Activated T-cell treated with anti-CD3 and anti-CD28 coated beads, Interleukin-2, amount 50 U/mL, for 48 hours (primary cell): ENCODE results near the gene PKP1.
A peak's percentile ranks its signal among the peaks of the same experiment; 100 is the strongest.

Experiments
- DNase-seq, 2 experiments: peaks; one replicate each; pipeline ENCODE4 v3.0.0-alpha.2; 2020

The PKP1 gene

DNA sequence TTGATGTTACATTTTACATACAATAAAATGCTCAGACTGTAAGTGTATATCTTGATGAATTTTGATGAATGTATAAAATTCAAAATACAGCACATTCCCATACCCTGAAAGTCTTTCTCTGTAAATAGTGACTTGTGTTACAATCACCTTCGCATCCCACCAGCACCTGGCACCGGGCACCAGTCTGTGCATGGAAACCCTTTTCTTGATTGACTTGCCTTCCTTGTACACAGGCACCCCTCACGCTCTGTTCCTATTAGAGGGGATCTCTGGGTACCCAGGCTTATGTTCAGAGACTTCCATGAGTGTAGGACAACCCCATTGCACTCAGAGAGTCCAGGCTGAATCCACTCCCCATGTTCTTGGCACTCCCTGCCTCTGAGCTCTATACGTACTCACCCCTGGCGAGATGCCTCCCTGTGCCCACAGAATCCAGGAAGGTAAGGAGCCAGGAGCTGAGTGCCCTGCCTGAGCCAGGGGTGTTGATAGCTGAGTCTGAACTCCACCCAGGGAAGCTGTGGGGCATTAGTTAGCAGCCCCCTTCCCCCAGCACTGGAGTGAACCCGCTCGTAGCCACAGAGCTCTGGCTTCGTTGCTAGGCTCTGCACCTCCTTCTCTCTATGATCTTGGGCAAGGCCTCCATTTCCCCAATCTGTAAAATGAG lies 22.5 kb upstream of the PKP1 start:
- DNase-seq: no peak

DNA sequence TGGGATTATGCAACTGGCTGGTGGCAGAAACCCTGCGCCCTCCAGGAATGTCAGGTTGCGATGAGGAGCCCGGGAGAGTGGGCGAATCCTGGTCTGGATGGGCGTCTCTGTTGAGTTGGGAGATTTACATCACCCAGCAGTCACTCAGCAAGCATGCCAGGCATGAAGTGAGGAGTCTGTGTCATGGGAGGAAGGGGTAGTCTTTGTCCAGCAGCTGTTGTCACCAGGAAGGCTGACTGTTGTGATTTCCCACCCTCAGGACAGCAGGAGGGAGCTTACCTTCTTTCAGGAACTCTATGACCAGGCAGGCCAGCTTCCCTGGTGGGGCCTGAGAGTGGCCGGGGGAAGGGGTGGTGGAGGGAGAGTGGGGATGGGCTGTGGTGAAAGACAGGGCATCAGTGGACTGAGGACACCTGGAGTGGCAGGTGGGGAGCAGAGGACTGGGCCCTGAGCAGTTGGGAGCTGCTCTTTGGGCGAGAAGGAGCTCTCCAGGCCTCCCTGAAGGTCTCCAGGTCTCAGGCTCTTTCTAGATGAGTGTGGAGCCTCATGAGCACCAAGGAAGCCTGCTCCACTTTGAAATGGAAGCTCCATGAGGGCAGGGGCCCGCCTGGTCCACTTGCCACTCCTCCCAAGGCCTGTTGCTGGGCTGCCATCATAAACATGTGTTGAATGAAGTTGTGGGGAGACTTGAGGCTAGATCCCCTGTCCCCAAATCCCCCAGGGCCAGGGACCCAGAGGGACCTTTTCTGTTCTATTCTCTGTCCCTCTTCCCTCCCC lies 21.3 kb upstream of the PKP1 start:
- DNase-seq: no peak

DNA sequence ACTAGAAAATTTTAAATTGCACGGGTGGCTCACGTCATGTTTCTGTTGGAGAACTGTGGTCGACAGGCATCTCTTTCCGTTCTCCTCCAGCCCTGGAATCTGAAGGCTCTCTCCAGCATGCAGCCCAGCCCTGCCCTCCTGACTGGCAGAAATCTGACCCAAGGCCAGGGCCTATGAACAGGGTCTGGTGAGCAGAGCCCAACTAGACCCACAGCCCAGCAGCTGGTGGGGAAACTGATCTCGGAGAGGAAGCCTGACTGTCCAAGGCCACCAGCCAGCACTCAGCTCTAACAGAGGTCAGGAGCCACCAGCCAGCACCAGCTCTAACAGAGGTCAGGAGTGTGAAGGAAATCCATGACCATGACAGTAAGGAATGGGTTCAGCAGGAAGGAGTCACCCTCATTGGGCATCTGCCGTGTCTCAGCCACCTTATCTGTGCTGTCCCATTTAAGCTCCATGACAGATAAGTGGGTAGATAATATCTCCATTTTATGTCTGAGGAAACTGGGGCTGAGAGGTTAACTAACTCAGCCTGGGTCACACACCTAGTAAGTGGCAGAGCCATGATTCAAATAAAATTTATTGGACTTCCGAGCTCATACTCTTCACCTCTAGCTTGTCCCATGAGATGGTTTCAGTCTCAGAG lies 20.2 kb upstream of the PKP1 start:
- peak in 1 of 2 experiments; percentile 6 for DNase-seq

DNA sequence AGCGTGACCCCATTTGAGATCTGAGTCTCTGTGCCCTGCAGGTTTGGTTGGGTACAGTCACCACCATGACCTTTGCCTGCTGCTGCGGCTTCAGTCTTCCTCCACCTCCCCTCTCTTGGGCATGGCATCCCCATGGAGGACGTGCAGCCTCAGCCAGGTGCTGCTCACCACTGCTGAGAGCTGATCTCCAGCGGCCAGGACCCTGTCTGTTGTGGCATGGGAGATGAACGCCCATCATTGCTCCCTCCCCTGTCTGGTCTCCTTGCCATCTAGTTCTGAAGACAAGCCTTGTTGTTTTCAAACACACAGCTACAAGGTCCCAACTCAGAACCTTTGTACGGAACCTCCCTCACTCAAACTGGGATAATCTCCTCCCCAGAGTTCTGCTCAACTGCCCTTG lies 19.2 kb upstream of the PKP1 start:
- DNase-seq: peak in 1 of 2 experiments; percentile 3

DNA sequence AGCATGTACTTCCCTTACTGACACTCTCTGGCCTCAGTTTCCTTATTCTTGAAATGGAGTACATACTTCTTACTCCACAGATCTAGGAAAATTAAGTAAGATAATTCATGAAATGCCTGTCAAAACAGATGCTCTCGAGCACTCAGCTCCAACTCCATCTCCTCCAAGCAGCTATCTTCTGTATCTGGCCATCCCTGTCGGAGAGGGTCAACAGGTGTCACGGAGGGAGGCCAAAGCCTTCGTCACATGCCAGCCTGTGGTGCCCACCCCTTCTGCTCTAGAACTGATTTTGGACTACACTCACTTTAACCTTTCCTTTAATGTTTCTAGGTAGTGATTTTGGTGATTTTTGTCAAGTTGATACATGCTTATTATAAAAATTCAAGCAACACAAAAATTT lies 18.8 kb upstream of the PKP1 start:
- no peak for DNase-seq

DNA sequence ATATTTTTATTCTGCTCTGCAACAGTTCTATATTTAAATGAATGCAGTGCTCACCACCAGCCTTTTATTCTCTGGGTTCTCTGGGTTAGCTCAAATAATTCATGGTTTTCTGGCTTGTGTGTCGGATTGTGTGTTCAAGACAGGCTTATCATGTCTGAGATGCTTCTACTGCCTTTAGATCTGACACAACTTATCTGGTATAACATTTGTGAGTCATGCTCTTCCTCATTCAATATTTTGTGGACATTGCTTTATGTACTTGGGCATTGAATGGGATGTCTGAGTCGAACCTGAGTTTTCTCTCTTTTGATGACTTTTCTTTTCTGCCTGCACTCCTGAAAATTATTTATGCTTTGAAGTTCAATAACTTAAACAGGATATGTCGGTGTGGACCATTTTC lies 17.6 kb upstream of the PKP1 start:
- DNase-seq: no peak

DNA sequence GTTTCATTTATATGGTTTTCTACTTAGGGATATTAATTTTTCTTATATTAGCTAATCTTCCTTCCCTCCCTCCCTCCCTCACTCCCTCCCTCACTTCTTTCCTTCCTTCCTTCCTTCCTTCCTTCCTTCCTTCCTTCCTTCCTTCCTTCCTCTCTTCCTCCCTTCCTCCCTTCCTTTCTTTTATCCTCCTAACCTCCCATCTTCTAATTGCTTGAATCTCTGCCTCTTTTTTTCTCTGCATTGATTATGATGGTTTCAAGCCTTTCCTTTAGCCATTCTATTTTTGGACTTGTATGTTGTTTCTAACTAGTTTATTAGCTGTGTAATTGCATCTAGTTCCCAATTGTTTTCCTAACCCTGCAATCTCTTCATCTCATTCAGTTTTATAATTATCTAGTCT lies 17.0 kb upstream of the PKP1 start:
- no peak for DNase-seq

DNA sequence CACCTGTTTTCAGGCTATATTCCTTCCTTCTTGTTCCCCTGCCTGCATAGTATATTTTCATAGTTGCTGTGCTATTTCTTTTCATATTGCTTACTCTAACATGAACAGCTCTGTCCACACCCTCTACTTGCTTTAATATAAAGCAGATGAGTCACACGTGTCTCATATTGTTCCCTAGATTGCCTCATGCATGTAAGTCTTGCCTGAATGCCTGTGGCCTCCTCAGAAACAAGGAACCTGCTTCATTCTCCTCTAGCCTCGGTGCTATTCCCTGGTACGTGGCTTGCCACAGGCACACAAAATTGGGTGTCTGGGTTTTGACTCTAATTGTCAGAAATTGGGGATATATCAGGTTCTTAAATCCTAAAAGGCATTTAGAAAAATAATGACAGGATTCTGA lies 16.5 kb upstream of the PKP1 start:
- DNase-seq: peak; percentile 3 to 8

DNA sequence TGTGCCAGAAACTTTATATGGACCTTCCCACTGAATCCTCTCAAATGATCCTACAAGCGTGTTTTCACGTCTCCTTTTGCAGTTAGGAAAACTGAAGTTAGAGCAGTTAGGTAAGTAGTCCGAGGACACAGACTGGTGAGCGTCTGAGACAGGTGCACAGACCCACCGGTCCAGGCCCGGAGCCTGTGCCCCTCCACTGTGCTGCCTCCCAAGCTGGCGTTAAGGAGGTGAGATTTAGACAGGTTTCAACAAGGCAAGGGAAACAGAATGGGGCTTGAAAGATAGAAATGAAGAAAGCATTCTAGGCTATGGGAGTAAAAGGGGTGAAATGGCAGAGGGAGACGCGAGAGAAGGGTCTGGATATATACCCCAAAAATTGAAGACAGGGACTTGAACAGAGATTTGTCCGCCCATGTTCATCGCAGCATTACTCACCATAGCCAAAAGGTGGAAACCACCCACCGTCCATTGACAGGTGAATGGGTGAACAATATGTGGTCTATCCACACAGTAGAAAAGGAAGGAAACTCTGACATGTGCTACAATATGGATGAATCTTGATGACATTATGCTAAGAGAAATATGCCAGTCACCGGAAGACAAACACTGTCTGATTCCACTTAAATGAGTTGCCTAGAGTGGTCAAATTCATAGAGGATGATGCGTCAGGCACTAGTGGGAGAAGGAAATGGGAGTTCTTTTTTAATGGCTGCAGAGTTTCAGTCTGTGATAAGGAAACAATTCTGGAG lies 15.7 kb upstream of the PKP1 start:
- peak in 1 of 2 experiments; percentile 6 for DNase-seq

DNA sequence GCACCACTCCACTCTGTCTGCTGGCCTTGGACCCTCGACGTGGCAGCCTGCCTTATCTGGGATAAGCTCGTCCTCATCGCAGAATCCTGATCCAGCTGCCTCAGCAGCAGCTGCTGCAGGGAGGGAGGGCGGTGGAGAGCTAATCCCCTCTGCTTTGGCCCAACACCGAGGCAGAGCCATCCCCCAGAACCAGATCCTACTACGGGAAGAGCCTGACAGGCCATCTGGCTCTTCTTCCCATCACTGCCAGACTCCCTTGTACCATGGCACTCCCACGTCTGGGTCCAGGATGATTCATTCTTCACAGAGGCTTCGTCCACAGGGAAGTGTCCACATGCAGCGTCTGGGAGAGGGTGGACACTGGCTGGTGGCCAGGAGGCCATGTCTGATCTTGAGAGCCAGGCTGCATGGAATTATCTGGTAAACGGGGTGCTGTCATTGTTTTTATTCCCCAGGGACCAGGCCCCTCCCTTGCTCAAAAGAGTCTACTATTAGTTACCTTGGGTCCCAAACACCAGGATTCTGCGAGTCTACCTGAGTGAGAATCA lies 14.6 kb upstream of the PKP1 start:
- no peak for DNase-seq

DNA sequence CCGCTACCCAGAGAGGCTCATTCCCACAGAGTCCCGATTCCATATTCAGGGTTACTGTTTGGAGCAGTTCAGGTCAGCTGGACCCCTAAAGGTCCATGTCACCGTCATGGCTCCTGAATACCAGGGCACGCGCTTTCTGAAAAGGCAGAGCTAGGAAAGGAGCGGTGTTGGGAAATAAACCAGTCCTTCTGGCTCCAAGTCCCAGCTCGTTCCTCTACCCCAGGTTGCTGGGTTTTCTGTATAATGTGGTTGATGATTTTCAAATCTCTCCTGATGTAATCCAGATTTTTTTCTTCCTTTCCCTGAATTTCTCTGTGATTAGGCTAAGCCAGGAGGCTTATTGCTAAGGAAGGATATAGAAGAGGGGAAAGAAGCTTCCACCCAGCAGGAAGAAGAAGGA lies 14.0 kb upstream of the PKP1 start:
- DNase-seq: no peak

DNA sequence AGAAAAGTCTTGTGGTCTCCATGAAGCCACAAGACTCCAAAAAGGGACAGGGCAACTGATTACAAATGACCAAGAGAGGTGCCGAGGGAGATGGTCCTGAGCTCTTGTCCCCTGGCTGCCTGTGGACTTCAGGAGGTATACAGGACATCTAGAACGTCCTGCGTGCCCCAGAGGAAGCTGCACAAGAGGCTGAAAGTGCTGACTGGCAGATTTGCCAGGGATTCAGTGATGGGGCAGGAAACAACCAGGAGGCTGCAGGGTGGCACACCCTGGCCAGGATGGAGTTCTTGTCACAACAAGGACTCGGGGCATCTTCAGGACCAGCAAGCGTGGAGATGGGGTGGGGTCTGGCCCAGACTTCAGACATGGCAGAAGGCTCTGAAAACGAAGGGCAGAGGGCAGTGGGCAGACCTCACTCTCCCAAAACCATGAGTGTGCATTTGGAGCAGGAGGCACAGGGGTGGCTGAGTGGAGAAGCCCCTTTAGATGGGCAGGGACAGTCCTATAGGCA lies 13.4 kb upstream of the PKP1 start:
- no peak for DNase-seq

DNA sequence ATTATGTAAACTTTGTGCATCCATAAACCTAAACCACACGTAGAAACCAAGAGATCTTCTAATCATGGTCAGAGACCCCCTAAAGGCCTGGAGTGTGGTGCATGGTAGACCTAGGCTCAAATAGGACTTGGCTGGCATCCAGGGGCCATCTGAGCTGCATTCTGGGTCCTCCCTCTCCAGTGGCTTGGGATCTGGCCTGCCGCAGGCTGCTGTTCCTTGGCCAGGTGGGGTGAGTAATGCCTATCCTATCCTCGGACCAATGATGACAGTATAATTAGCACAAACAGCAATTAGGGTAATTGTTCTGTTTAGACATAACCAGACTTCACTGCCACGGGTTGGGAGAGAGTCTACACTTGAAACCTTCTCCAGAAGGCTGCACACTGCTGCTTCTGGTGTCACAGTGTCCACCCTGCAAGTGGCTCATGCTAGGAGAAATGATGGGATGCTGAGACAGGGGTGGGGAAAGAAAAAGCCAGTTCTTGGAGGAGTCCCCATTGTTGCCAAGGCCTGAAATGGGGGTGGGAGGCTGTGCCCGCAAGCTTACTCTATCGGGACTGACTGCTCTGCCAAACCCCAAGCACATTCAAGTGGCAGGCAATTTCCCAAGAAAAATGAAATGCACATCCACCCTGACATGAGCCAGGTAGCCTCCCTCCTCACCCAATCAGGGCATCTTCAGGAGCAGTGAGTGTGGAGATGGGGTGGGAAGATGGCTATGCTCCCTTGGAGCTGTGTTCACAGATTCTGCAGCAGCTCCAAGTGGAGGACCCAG lies 12.5 kb upstream of the PKP1 start:
- no peak for DNase-seq

DNA sequence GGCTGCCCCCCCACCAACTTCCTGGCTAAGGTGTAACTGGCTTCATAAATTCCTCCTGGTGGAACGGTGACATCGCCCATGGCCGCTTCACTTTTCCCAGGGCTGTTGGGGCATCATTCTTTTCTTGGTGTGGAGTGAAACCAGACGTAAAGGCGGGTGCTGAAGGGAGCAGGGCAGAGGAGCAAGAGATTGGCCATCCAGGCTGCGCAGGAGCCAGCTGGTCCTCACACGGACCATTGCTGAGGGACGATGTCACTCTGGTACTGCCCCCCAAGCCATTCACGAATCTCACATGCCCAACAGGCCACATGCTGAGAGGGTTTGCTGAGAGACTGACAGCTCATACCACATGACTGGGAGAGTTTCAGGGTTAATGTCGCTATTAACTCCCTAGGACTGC lies 10.5 kb upstream of the PKP1 start:
- no peak for DNase-seq

DNA sequence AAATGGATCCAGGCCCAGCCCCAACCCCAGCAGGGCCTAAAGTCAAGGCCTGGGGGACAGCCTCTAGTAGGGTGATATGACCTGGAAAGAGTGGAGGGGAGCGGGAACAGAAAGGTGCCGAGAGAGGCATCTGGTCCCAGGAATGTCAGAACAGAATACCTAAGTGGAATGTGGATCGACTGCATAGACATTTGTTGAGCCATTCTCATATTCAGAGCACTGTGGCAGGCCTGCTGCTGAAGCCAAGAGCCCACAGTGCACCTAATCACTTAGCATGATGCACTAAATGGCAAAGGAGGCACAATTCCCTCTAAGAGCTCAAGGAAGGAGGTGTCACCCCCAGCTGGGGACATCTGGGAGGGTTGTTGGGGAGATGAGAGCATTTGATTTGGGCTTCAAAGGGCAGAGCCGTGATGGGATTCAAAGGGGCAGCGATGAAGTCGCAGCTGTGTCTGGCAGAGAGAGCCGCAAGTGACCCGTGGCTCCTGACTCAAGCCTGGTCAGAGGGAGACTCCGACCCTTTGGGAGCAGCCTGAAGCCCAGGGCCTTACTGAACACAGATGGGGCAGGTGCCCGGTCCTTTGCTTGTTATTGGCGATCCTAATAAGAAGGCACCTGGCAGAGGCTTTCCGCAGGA lies 8.6 kb upstream of the PKP1 start:
- no peak for DNase-seq

DNA sequence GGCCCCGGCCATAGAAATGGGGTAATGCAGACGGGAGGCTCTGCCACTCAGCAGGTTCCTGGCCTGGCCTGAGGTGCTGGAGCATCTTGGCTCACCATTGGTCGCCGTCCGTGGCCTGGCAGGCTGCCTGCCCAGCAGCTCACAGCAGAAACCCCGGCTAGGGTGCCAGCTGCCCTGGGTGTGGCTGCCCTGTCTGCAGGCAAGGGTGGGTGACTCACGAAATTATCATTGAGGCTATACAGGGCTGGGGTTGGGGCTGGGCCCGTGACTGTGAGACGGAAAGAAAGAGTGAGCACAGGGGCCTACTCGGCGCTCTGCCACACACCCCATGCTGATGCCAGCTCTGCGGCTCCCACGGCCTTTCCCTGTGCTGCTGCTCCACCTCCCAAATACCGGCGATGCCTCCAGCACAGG lies 8.0 kb upstream of the PKP1 start:
- DNase-seq: no peak

DNA sequence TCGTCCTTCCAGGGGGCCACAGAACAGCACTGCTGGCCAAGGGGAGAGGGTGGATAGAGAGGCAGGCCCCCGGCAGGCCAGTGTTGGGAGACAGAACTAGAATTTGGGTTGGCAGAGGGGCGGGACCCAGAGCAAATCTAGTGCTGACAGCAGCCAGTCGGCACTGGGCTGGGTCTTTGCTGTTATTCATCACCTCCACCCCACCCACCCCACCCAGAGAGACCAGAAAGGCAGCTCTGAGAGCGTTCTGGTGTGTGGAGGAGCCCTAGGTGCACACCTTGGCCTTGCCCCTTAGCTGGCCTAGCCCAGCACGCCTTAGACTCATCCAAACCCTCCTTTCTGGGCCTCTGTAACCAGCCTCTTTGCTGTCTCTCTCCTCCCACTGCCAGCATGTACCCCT lies 6.4 kb upstream of the PKP1 start:
- no peak for DNase-seq

DNA sequence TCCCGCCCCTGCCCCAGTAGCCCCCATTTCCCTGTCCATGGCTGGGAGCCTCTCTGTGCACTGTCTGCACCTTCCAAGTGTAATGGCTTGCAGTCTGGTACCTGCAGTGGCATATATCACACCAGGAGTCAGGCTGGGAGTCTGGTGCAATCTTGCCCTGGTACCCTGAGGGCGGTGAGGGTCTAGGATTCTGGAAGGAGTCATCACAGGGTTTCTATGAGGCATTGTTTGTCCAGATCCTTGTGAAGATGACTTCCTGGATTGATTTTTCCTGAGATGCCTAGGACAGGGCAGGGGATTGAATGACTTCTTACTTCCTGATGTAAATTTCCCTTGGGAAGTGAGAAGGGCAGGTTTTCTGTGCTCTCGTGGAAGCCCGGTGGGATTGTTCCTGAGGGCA lies 5.9 kb upstream of the PKP1 start:
- DNase-seq: no peak

DNA sequence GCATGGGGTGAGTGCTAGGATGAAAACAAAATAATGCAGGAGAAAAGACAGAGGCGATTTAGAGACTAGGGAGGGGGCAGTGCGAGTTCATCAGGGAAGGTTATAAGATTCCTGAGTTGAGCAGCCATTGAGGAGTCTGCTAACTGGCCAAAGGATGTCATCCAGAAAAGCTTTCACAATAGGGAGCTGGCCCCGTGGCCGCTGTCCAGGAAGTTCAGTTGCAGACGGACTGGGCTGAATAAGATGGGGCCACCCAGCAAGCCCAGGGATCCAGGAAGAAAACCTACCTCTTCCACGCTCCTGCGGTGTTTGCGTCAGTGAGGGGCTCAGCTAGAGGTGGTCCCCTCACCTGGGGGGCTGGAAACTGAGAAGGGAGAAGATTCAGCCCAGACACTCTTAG lies 4.0 kb upstream of the PKP1 start:
- DNase-seq: no peak

DNA sequence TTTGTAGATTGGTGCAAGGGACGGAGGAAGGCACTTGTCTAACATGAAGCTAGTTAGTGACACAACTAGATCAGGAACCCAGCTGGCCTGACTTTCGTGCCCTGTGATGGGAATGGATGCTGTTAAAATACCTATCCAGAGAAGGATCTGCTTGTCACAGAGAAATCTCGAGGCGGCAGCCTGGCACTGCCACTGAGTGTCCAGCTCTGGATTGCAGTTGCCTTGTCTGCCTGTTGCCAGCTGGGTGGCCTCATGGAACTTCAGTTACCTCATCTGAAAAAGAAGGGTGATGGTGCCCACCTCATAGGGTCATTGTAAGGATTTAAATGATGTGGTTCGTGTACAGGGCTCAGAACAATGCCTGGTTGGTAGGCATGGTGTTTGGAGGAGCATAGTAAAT lies 2.4 kb upstream of the PKP1 start:
- DNase-seq: no peak

DNA sequence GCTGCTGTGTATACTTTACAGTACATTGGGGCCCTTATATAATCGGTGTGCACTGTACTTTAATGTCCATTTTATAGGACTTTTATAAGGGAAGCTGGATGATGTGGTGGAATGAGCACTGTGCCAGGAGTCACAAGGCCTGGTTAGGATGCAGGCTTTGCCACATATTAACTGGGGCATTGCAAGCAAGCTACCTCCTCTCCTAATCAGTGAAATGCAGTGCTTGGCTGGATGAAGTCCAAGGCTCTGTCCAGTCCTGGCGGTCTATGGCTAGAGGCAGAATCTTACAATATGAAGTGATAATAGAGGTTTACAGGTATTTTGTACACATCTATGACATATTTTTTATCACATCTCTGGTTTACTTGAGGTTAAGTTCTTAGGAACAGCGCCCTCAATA lies 1.7 kb upstream of the PKP1 start:
- no peak for DNase-seq

DNA sequence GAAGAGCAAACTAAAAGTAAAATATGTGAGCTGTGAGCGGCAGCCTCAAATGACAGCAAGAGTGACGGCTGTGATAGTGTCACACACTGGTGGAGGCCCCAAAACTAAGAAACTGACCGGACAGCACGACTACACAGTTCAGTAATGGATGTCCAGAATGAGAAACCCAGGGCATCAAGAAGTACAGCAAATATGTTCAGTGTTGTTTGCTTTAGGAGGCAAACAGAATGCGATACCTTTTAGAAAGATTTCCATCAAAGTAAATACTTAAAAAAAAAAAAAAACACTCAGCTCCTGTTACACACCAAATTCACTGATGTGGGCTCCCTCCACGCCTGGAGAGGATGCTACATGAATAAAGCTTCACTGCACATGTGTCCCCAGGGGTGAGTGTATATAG lies 1.1 kb upstream of the PKP1 start:
- DNase-seq: no peak
